Myocyte (in vitro differentiated cells): ENCODE measurements around the gene GNAQ. TPM values are rescaled to one million over a fixed set of nuclear protein-coding genes. Genes with fewer than 3 reads are reported as not detected.

Experiments
- DNase-seq: peaks from one replicate; pipeline ENCODE4 v3.0.0-alpha.2; 2012; ENCODE audit warnings: low read depth
- total RNA-seq: library from RNA; depleted of rRNA; stranded (reverse); fragments of >200 nt; gene quantifications from 2 replicates; pipeline ENCODE4 v1.2.3, GENCODE V29; 2014

GNAQ gene
- total RNA-seq, 1 donor from 2014 or later = 29.9 TPM

- no peak for DNase-seq
These were observed 56.6 kb downstream of the GNAQ start for GRCh38 chr9:77975036-77975435.

- no peak for DNase-seq
These were observed 57.2 kb downstream of the GNAQ start for GRCh38 chr9:77974434-77974833.

GRCh38 chr9:77969083-77969482 lies 62.5 kb downstream of the GNAQ start:
- no peak for DNase-seq

- DNase-seq = no peak
These were observed 63.1 kb downstream of the GNAQ start for GRCh38 chr9:77968506-77968905.

GRCh38 chr9:77966718-77967117 lies 64.9 kb downstream of the GNAQ start:
- DNase-seq = no peak

- no peak for DNase-seq
These were observed 66.0 kb downstream of the GNAQ start for GRCh38 chr9:77965445-77966123.

GRCh38 chr9:77964258-77964657 lies 67.4 kb downstream of the GNAQ start:
- no peak for DNase-seq

GRCh38 chr9:77961541-77961940 lies 70.1 kb downstream of the GNAQ start:
- DNase-seq = no peak

- no peak for DNase-seq
These were observed 71.1 kb downstream of the GNAQ start for GRCh38 chr9:77960356-77961153.

GRCh38 chr9:77959803-77960202 lies 71.8 kb downstream of the GNAQ start:
- DNase-seq = no peak

- DNase-seq = no peak
These were observed 74.0 kb downstream of the GNAQ start for GRCh38 chr9:77957652-77958051.

GRCh38 chr9:77956555-77956954 lies 75.1 kb downstream of the GNAQ start:
- DNase-seq = no peak

GRCh38 chr9:77954666-77955015 lies 77.0 kb downstream of the GNAQ start:
- no peak for DNase-seq

GRCh38 chr9:77954013-77954665 lies 77.5 kb downstream of the GNAQ start:
- DNase-seq = no peak

GRCh38 chr9:77953590-77953989 lies 78.0 kb downstream of the GNAQ start:
- no peak for DNase-seq

- DNase-seq = peak; percentile 27
These were observed 78.8 kb downstream of the GNAQ start for GRCh38 chr9:77952635-77953328.

GRCh38 chr9:77951369-77951768 lies 80.2 kb downstream of the GNAQ start:
- no peak for DNase-seq

GRCh38 chr9:77949751-77950436 lies 81.7 kb downstream of the GNAQ start:
- no peak for DNase-seq

GRCh38 chr9:77947651-77948050 lies 84.0 kb downstream of the GNAQ start:
- peak; percentile 43 for DNase-seq

GRCh38 chr9:77946969-77947620 lies 84.5 kb downstream of the GNAQ start:
- DNase-seq = no peak

- DNase-seq = no peak
These were observed 85.3 kb downstream of the GNAQ start for GRCh38 chr9:77946296-77946695.
